GM12875 (cell line): Measurements from ENCODE around the gene PXDN.
"Not testable (repeated sequence)": the region's sequence is repeated elsewhere in the genome, so short reads cannot be mapped to it uniquely, and the experiment has no call there.

Experiments used
- H3K4me3 ChIP-seq: one replicate; pipeline ENCODE4 v1.5.1; 2011; ENCODE audit warnings: low read depth, low read length, control low read depth
- TF ChIP-seq, protein P1 (sequence below): IDR thresholded peaks from 2 replicates; pipeline ENCODE4 v1.5.1; 2011; ENCODE audit warnings: low read depth, mild to moderate bottlenecking, control low read depth, inconsistent platforms, low read length, moderate library complexity, borderline replicate concordance; ENCODE audit not compliant: insufficient read depth

PXDN gene

GRCh38 chr2:1757567-1757966 is 13.3 kb upstream of the PXDN start:
- TF ChIP-seq, protein P1, sequence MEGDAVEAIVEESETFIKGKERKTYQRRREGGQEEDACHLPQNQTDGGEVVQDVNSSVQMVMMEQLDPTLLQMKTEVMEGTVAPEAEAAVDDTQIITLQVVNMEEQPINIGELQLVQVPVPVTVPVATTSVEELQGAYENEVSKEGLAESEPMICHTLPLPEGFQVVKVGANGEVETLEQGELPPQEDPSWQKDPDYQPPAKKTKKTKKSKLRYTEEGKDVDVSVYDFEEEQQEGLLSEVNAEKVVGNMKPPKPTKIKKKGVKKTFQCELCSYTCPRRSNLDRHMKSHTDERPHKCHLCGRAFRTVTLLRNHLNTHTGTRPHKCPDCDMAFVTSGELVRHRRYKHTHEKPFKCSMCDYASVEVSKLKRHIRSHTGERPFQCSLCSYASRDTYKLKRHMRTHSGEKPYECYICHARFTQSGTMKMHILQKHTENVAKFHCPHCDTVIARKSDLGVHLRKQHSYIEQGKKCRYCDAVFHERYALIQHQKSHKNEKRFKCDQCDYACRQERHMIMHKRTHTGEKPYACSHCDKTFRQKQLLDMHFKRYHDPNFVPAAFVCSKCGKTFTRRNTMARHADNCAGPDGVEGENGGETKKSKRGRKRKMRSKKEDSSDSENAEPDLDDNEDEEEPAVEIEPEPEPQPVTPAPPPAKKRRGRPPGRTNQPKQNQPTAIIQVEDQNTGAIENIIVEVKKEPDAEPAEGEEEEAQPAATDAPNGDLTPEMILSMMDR: no peak
- no peak overlapping the region for H3K4me3 ChIP-seq

DNA sequence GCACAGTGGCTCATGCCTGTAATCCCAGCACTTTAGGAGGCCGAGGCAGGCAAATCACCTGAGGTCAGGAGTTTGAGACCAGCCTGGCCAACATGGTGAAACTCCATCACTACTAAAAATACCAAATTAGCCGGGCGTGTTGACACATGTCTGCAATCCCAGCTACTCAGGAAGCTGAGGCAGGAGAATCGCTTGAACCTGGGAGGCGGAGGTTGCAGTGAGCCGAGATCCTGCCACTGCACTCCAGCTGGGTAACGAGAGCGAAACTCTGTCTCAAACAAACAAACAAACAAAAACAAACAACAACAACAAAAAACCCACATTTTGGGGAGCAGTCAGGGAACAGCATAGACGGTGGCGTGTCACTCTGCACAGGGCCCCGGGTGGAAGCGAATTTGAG is 12.8 kb upstream of the PXDN start:
- H3K4me3 ChIP-seq: not testable (repeated sequence)

GRCh38 chr2:1756456-1756855 is 12.1 kb upstream of the PXDN start:
- TF ChIP-seq, protein P1: no peak

DNA sequence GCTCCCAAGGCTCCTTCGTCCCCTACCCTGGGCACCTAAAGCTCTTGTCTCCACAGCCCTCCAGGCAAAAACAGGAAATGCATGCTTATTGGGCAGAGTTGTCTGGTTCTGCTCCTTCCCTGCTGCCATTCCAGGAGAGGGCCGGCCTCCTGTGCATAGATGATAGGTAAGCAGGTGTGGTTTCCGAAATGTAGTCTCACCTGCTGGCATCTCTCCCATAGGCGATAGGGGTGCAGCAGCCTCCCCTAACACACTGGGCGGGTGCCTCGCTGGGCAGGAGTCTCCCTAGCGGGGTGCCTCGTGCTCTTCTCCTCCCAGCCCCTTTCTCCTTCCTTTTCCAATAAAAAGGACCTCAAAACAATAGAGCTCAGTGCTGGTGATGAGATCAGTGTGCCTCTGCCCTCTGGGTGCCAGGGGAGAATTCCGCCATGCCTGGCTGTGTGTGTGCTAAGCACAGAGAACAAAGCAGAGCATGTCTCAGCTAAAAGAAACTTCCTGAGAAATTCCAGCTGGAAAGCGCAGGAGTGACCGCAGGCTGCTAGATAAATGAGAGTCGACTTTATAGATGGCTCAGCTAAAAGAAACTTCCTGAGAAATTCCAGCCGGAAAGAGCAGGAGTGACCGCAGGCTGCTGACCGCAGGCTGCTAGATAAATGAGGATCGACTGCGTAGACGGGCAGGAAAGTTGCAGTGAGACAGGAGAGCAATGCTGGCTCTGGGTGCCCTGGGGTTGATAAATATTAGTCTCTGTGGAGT is 11.3 kb upstream of the PXDN start:
- no peak overlapping the region for H3K4me3 ChIP-seq
- TF ChIP-seq, protein P1: no peak

More at GRCh38 chr2:1756456-1756855, 12.1 kb upstream of the PXDN start:
- H3K4me3 ChIP-seq: no peak overlapping the region

DNA sequence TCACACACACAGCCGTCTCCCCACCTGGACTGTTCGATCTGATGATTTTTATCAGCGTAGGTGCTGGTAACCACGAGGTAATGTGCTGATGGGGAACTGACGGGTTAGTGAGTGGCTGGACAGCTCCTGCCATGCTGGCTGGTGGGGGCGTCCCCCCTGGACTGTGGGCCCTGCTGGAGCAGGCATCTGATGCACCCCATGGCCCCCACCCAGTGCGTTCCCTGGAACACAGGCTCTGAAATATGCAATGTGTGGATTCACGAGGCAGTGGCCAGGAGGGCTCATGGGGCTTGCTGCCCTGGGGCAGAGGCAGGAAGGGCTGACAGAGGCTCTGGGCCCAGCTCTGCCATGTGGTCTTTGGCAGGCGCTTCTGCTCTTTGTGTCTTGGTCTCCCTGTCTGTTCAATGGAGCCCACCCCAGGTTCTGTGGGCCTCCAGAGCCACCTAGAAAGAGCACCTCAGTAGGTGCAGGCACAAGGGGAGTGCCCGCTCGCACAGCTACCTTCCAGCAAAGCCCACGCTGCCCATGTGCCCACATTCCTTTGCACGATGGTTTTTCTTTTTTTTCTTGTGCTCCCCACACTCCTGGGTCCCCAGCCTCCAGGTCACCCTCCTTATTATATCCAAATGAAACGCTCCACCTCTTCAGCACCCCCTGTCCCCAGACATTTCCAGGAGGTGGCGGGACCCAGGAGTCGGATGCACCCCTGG is 10.3 kb upstream of the PXDN start:
- TF ChIP-seq, protein P1: no peak
- H3K4me3 ChIP-seq: no peak overlapping the region

- TF ChIP-seq, protein P1: no peak
- H3K4me3 ChIP-seq: no peak overlapping the region
Observed at GRCh38 chr2:1754046-1754445, 9.7 kb upstream of the PXDN start.

DNA sequence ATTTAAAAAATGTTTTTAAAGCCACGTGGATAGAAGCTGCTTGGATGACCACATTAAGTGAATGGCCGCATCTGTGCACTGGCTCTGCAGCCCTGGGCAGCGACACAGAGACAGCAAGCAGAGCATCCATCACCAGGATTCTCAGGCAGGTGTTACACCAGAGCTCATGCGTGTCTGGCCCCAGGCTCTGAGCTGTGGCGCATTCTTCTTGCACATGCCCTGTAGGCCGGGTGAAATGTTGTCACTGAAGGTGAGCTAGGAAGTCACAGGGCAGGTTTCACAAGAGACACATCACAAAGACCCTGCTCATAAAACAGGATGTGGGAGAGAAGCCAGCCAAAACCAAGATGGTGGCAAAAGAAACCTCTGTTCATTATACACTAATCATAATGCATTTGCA is 8.4 kb upstream of the PXDN start:
- H3K4me3 ChIP-seq: no peak overlapping the region
- TF ChIP-seq, protein P1: no peak
